GF-D8 (cell line): ENCODE results near the gene CPSF4.

ENCODE experiments used
- DNase-seq: peaks from one replicate; lab custom pipeline; 2025; lab: John Stamatoyannopoulos, UW

CPSF4 gene

GRCh38 chr7:99448855-99449254 lies 10.1 kb downstream of the CPSF4 start:
- DNase-seq, result no peak

- no peak for DNase-seq
These were observed 10.6 kb downstream of the CPSF4 start for GRCh38 chr7:99449326-99449725.

- DNase-seq, result no peak
These were observed 13.2 kb downstream of the CPSF4 start for GRCh38 chr7:99451936-99452335.

- DNase-seq, result no peak
These were observed 13.8 kb downstream of the CPSF4 start for GRCh38 chr7:99452541-99452940.

- no peak for DNase-seq
These were observed 14.4 kb downstream of the CPSF4 start for GRCh38 chr7:99453105-99453504.

GRCh38 chr7:99455874-99456273 lies 17.1 kb downstream of the CPSF4 start:
- DNase-seq, result no peak

- no peak for DNase-seq
These were observed 17.5 kb downstream of the CPSF4 start for GRCh38 chr7:99456288-99456687.

- no peak for DNase-seq
These were observed 18.4 kb downstream of the CPSF4 start for GRCh38 chr7:99457050-99457649.

GRCh38 chr7:99457650-99458493 lies 19.1 kb downstream of the CPSF4 start:
- no peak for DNase-seq

- DNase-seq, result no peak
These were observed 20.3 kb downstream of the CPSF4 start for GRCh38 chr7:99459087-99459486.

GRCh38 chr7:99460651-99461050 lies 21.9 kb downstream of the CPSF4 start:
- no peak for DNase-seq

GRCh38 chr7:99461221-99461620 lies 22.5 kb downstream of the CPSF4 start:
- DNase-seq, result no peak

GRCh38 chr7:99465421-99465768 lies 26.7 kb downstream of the CPSF4 start:
- DNase-seq, result no peak

GRCh38 chr7:99468336-99468918 lies 29.7 kb downstream of the CPSF4 start:
- no peak for DNase-seq

GRCh38 chr7:99469381-99470065 lies 30.8 kb downstream of the CPSF4 start:
- DNase-seq, result no peak

GRCh38 chr7:99472561-99473314 lies 34.0 kb downstream of the CPSF4 start, which contains the start of gene ZNF789:
Gene ZNF789 (plus strand): TSS chr7:99472890. CDS start chr7:99476457, 3,567 bp downstream.
- DNase-seq, result peak; percentile 95

- peak; percentile 74 for DNase-seq
These were observed 34.5 kb downstream of the CPSF4 start for GRCh38 chr7:99473315-99473596.

- no peak for DNase-seq
These were observed 37.4 kb downstream of the CPSF4 start for GRCh38 chr7:99476107-99476506.

GRCh38 chr7:99478464-99479440 lies 40.0 kb downstream of the CPSF4 start:
- DNase-seq, result no peak

- DNase-seq, result no peak
These were observed 46.4 kb downstream of the CPSF4 start for GRCh38 chr7:99485094-99485493.

- DNase-seq, result no peak
These were observed 50.5 kb downstream of the CPSF4 start for GRCh38 chr7:99489235-99489634.
